OCI-LY3 (cell line): ENCODE results near the gene EID1.

Experiments used
- CTCF ChIP-seq: fragments of 200-600, 300-600 bp; sonication (generic); IDR thresholded peaks from 2 replicates; pipeline ENCODE4 v1.5.1; 2014; ENCODE audit warnings: antibody characterized with exemption, low read length, low read depth
- EZH2phosphoT487 ChIP-seq: fragments of 200-600 bp; shearing (Covaris generic); IDR thresholded peaks from 2 replicates; pipeline ENCODE4 v1.6.1; 2018; ENCODE audit warnings: antibody characterized with exemption, mixed run types, low read depth

- TF ChIP-seq CTCF (no peak), EZH2phosphoT487 (no peak)
These were observed 44.3 kb upstream of the EID1 start for GRCh38 chr15:48833526-48834239.
